Liver (tissue), 9 donors: Measurements from ENCODE around the gene SLC9A8. TPM values are rescaled to one million over a fixed set of nuclear protein-coding genes. Genes with fewer than 3 reads are reported as not detected.

ENCODE experiments used
- DNase-seq: peaks from one replicate; pipeline ENCODE4 v3.0.0-alpha.2; 2017; ENCODE audit warnings: low spot score
- H3K27ac ChIP-seq, 2 donors: one replicate each; pipeline ENCODE4 v1.7.0; 2013; ENCODE audit warnings: inconsistent platforms in 2 of 2, low read length in 2 of 2, control low read depth in 1 of 2, low read depth in 1 of 2, mild to moderate bottlenecking in 1 of 2
- H3K27me3 ChIP-seq, 4 donors: one replicate each; pipeline versions ENCODE4 v1.6.1 to v1.7.0; 2013; ENCODE audit warnings: low read length in 3 of 4, inconsistent platforms in 1 of 4, mild to moderate bottlenecking in 1 of 4, moderate library complexity in 1 of 4; ENCODE audit not compliant: control insufficient read depth in 4 of 4, insufficient read depth in 4 of 4
- H3K36me3 ChIP-seq, 4 donors: one replicate each; pipeline versions ENCODE4 v1.6.1 to v1.7.0; 2013; ENCODE audit warnings: low read length in 3 of 4, mild to moderate bottlenecking in 3 of 4, low read depth in 1 of 4, moderate library complexity in 1 of 4; ENCODE audit not compliant: control insufficient read depth in 4 of 4, insufficient read depth in 3 of 4
- H3K4me1 ChIP-seq, 4 donors: one replicate each; pipeline versions ENCODE4 v1.6.1 to v1.7.0; 2013; ENCODE audit warnings: low read length in 3 of 4, mild to moderate bottlenecking in 3 of 4, moderate library complexity in 1 of 4; ENCODE audit not compliant: control insufficient read depth in 4 of 4, insufficient read depth in 4 of 4
- H3K4me3 ChIP-seq, 3 donors: one replicate each; pipeline versions ENCODE4 v1.6.1 to v1.7.0; 2013; ENCODE audit warnings: low read length in 3 of 3, control low read depth in 1 of 3, low read depth in 1 of 3, mild to moderate bottlenecking in 1 of 3
- H3K9ac ChIP-seq, 2 donors: one replicate each; pipeline ENCODE4 v1.7.0; 2013; ENCODE audit warnings: low read length in 2 of 2, mild to moderate bottlenecking in 2 of 2, moderate library complexity in 2 of 2, control low read depth in 1 of 2, low read depth in 1 of 2
- H3K9me3 ChIP-seq, 4 donors: one replicate each; pipeline versions ENCODE4 v1.6.1 to v1.7.0; 2013; ENCODE audit warnings: low read length in 3 of 4; ENCODE audit not compliant: control insufficient read depth in 4 of 4
- EGR1 ChIP-seq, 2 donors: IDR thresholded peaks; 2 replicates each; pipeline ENCODE4 v1.6.1; 2016 to 2018; ENCODE audit warnings: antibody characterized with exemption in 2 of 2, low read depth in 2 of 2
- FOXA1 ChIP-seq: IDR thresholded peaks from 2 replicates; pipeline ENCODE4 v1.6.1; 2016; ENCODE audit warnings: antibody characterized with exemption
- FOXA2 ChIP-seq: IDR thresholded peaks from 2 replicates; pipeline ENCODE4 v1.6.1; 2016; ENCODE audit warnings: antibody characterized with exemption
- GABPA ChIP-seq, 2 donors: IDR thresholded peaks in 1 of 2; conservative IDR thresholded peaks in 1 of 2; 2 replicates each; pipeline ENCODE4 v1.6.1; 2016; ENCODE audit warnings: antibody characterized with exemption in 2 of 2, mild to moderate bottlenecking in 1 of 2, moderate library complexity in 1 of 2
- HNF4A ChIP-seq, 2 donors: conservative IDR thresholded peaks; 2 replicates each; pipeline ENCODE4 v1.6.1; 2016; ENCODE audit warnings: antibody characterized with exemption in 2 of 2, mild to moderate bottlenecking in 2 of 2
- HNF4G ChIP-seq: IDR thresholded peaks from 2 replicates; pipeline ENCODE4 v1.6.1; 2016; ENCODE audit warnings: antibody characterized with exemption
- JUND ChIP-seq, 2 donors: IDR thresholded peaks; 2 replicates each; pipeline ENCODE4 v1.6.1; 2016; ENCODE audit warnings: antibody characterized with exemption in 2 of 2
- MAX ChIP-seq: IDR thresholded peaks from 2 replicates; pipeline ENCODE4 v1.6.1; 2016; ENCODE audit warnings: antibody characterized with exemption
- NR2F2 ChIP-seq: IDR thresholded peaks from 2 replicates; pipeline ENCODE4 v1.6.1; 2016; ENCODE audit warnings: antibody characterized with exemption
- RXRA ChIP-seq, 2 donors: IDR thresholded peaks; 2 replicates each; pipeline ENCODE4 v1.6.1; 2017 to 2018; ENCODE audit warnings: antibody characterized with exemption in 2 of 2, mild to moderate bottlenecking in 1 of 2
- SP1 ChIP-seq: IDR thresholded peaks from 2 replicates; pipeline ENCODE4 v1.6.1; 2018; ENCODE audit warnings: antibody characterized with exemption, mild to moderate bottlenecking
- TAF1 ChIP-seq: conservative IDR thresholded peaks from 2 replicates; pipeline ENCODE4 v1.6.1; 2016; ENCODE audit warnings: antibody characterized with exemption, mild to moderate bottlenecking
- YY1 ChIP-seq: IDR thresholded peaks from 2 replicates; pipeline ENCODE4 v1.6.1; 2016; ENCODE audit warnings: antibody characterized with exemption, mild to moderate bottlenecking
- WGBS: extraction: QIAGEN DNeasy Blood & Tissue Kit; methylation state at CpG from one replicate; pipeline ENCODE4 v1.1.7; 2013; 5-methylcytosine and 5-hydroxymethylcytosine counted together
- polyA plus RNA-seq, 2 donors: library from polyadenylated mRNA; stranded (reverse) in 1 of 2; unstranded in 1 of 2; fragments of 200-250 nt in 1 of 2; fragments of >200 nt in 1 of 2; fragmentation: Nextera tagmentation in 1 of 2; extraction: Ambion mirVana in 1 of 2; gene quantifications; one replicate each; pipeline versions ENCODE4 v1.2.1 to v1.2.3, GENCODE V29; 2013 to 2015
- total RNA-seq, 2 donors: library from RNA; depleted of rRNA; stranded (reverse); fragments of >200 nt; gene quantifications; one replicate each; pipeline ENCODE4 v1.2.3, GENCODE V29; 2014
- TF ChIP-seq, protein P1 (sequence below): IDR thresholded peaks from 2 replicates; pipeline ENCODE4 v1.6.1; 2016; ENCODE audit warnings: antibody characterized with exemption
- TF ChIP-seq, protein P2 (sequence below): IDR thresholded peaks from 2 replicates; pipeline ENCODE4 v1.6.1; 2016; ENCODE audit warnings: antibody characterized with exemption, mild to moderate bottlenecking
- TF ChIP-seq, protein P3 (sequence below): IDR thresholded peaks from 2 replicates; pipeline ENCODE4 v1.6.1; 2016; ENCODE audit warnings: antibody characterized with exemption
- donor health status: healthy.
- donor health status: healthy.
- donor health status: healthy.
- donor health status: healthy.
- donor health status: healthy.

The SLC9A8 gene
- total and polyA plus RNA-seq, 4 donors, result 4.0 to 9.5 (median 8.6) TPM

- no peaks in the 10 kb centered on the region for H3K36me3 ChIP-seq
- WGBS, result 37% methylated on average over 4 of the region's 4 CpGs
- H3K27me3 ChIP-seq, result no peaks in the 10 kb centered on the region
- DNase-seq, result no peak
- H3K9ac ChIP-seq, result no peak overlapping the region
- H3K9me3 ChIP-seq, result no peaks in the 10 kb centered on the region
- no peak overlapping the region for H3K4me3 ChIP-seq
- H3K4me1 ChIP-seq, result peaks cover 2 to 4% (median 3%) of the 10 kb centered on the region in 4 donors
- no peak overlapping the region for H3K27ac ChIP-seq
- TF ChIP-seq, protein P1, sequence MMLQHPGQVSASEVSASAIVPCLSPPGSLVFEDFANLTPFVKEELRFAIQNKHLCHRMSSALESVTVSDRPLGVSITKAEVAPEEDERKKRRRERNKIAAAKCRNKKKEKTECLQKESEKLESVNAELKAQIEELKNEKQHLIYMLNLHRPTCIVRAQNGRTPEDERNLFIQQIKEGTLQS, result no peak
- TF ChIP-seq RXRA (IDR thresholded peaks at IDR 0.05) (no peak), JUND (IDR thresholded peaks at IDR 0.05) (no peak), FOXA1 (no peak), MAX (no peak), NR2F2 (no peak), HNF4A (conservative IDR thresholded peaks at IDR 0.05) (no peak), FOXA2 (no peak), EGR1 (IDR thresholded peaks at IDR 0.05; ENCODE audit: low read depth in 2 of 2) (no peak), HNF4G (no peak), TAF1 (no peak), GABPA (IDR thresholded peaks at IDR 0.05 in 1 of 2, conservative IDR thresholded peaks at IDR 0.05 in 1 of 2) (no peak), SP1 (no peak)
- TF ChIP-seq, protein P2, sequence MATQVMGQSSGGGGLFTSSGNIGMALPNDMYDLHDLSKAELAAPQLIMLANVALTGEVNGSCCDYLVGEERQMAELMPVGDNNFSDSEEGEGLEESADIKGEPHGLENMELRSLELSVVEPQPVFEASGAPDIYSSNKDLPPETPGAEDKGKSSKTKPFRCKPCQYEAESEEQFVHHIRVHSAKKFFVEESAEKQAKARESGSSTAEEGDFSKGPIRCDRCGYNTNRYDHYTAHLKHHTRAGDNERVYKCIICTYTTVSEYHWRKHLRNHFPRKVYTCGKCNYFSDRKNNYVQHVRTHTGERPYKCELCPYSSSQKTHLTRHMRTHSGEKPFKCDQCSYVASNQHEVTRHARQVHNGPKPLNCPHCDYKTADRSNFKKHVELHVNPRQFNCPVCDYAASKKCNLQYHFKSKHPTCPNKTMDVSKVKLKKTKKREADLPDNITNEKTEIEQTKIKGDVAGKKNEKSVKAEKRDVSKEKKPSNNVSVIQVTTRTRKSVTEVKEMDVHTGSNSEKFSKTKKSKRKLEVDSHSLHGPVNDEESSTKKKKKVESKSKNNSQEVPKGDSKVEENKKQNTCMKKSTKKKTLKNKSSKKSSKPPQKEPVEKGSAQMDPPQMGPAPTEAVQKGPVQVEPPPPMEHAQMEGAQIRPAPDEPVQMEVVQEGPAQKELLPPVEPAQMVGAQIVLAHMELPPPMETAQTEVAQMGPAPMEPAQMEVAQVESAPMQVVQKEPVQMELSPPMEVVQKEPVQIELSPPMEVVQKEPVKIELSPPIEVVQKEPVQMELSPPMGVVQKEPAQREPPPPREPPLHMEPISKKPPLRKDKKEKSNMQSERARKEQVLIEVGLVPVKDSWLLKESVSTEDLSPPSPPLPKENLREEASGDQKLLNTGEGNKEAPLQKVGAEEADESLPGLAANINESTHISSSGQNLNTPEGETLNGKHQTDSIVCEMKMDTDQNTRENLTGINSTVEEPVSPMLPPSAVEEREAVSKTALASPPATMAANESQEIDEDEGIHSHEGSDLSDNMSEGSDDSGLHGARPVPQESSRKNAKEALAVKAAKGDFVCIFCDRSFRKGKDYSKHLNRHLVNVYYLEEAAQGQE, result no peak
Measured at GRCh38 chr20:49929142-49929494, 116.5 kb downstream of the SLC9A8 start.

- Histone ChIP-seq H3K9ac (peak overlapping the region; percentile 37 to 43), H3K4me1 (peaks cover 8 to 33% (median 30%) of the 10 kb centered on the region in 4 donors), H3K4me3 (peak overlapping the region in 2 of 3 donors; percentile 46 to 86), H3K36me3 (peaks cover 0 to 4% (median 0%) of the 10 kb centered on the region in 4 donors), H3K27me3 (no peaks in the 10 kb centered on the region), H3K9me3 (no peaks in the 10 kb centered on the region), H3K27ac (peak overlapping the region; percentile 69 to 83)
- TF ChIP-seq HNF4A (conservative IDR thresholded peaks at IDR 0.05), result no peak
- TF ChIP-seq FOXA1, result no peak
- TF ChIP-seq FOXA2, result no peak
- no peak for TF ChIP-seq MAX
- TF ChIP-seq JUND (IDR thresholded peaks at IDR 0.05), result no peak
- no peak for TF ChIP-seq NR2F2
- TF ChIP-seq RXRA (IDR thresholded peaks at IDR 0.05), result no peak
- TF ChIP-seq, protein P3, sequence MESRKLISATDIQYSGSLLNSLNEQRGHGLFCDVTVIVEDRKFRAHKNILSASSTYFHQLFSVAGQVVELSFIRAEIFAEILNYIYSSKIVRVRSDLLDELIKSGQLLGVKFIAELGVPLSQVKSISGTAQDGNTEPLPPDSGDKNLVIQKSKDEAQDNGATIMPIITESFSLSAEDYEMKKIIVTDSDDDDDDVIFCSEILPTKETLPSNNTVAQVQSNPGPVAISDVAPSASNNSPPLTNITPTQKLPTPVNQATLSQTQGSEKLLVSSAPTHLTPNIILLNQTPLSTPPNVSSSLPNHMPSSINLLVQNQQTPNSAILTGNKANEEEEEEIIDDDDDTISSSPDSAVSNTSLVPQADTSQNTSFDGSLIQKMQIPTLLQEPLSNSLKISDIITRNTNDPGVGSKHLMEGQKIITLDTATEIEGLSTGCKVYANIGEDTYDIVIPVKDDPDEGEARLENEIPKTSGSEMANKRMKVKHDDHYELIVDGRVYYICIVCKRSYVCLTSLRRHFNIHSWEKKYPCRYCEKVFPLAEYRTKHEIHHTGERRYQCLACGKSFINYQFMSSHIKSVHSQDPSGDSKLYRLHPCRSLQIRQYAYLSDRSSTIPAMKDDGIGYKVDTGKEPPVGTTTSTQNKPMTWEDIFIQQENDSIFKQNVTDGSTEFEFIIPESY, result no peak
- TF ChIP-seq EGR1 (IDR thresholded peaks at IDR 0.05; ENCODE audit: low read depth in 2 of 2), result no peak
- TF ChIP-seq YY1, result no peak
- no peak for DNase-seq
- WGBS, result 37% methylated on average over 21 of the region's 21 CpGs
Measured at GRCh38 chr20:49935746-49936152, 123.1 kb downstream of the SLC9A8 start.
